Measurements from ENCODE around the gene ADAM29.

DNA sequence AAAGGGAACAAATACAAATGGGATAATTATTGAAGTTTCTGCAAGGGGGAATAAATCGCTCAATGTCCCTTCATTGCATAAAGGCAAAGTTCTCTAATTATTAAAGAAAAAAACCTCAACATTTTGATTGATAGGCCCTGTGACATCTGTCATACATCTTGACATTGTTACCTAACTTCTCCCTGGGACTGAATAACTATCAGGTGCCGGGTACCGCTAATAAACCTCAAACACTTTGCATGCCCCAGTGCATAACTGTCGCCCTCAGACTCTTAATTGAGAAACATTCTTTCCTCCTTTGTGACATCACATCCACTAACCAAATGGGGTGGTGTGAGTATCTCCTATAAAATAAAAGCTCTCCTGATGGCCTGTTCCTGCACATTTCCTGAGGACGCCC lies at the start of gene ADAM29:
- TF ChIP-seq, protein P1, sequence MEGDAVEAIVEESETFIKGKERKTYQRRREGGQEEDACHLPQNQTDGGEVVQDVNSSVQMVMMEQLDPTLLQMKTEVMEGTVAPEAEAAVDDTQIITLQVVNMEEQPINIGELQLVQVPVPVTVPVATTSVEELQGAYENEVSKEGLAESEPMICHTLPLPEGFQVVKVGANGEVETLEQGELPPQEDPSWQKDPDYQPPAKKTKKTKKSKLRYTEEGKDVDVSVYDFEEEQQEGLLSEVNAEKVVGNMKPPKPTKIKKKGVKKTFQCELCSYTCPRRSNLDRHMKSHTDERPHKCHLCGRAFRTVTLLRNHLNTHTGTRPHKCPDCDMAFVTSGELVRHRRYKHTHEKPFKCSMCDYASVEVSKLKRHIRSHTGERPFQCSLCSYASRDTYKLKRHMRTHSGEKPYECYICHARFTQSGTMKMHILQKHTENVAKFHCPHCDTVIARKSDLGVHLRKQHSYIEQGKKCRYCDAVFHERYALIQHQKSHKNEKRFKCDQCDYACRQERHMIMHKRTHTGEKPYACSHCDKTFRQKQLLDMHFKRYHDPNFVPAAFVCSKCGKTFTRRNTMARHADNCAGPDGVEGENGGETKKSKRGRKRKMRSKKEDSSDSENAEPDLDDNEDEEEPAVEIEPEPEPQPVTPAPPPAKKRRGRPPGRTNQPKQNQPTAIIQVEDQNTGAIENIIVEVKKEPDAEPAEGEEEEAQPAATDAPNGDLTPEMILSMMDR (IDR thresholded peaks at IDR 0.05): no peak
- no peak for TF ChIP-seq EZH2phosphoT487 (IDR thresholded peaks at IDR 0.05)

Data from neural progenitor cell (in vitro differentiated cells).